ENCODE data around the gene FAM83C.
"Not testable (repeated sequence)": the region's sequence is repeated elsewhere in the genome, so short reads cannot be mapped to it uniquely, and the experiment has no call there.

GRCh38 chr20:35252598-35252997 is 39.6 kb downstream of the FAM83C start:
- TF ChIP-seq MYC (IDR thresholded peaks at IDR 0.05; ENCODE audit: insufficient read depth, insufficient read length, insufficient replicate concordance, low read length, severe bottlenecking); POLR2A (IDR thresholded peaks at IDR 0.05; ENCODE audit: low read depth, low read length); SP1 (IDR thresholded peaks at IDR 0.05; ENCODE audit: low read depth, low read length); CTCF (IDR thresholded peaks at IDR 0.05 in 2 of 3, conservative IDR thresholded peaks at IDR 0.05 in 1 of 3; ENCODE audit: control insufficient read depth in 2 of 3, extremely low read depth in 1 of 3, insufficient read depth in 1 of 3, low read depth in 3 of 3, low read length in 3 of 3); SREBF2 (IDR thresholded peaks at IDR 0.05; ENCODE audit: low read length); EZH2 (IDR thresholded peaks at IDR 0.05; ENCODE audit: borderline replicate concordance, control insufficient read depth, low read depth, low read length); HDGF (IDR thresholded peaks at IDR 0.05); SIN3A (IDR thresholded peaks at IDR 0.05; ENCODE audit: low read depth, low read length); ZSCAN29 (IDR thresholded peaks at IDR 0.05); GABPA (IDR thresholded peaks at IDR 0.05; ENCODE audit: low read depth); REST (IDR thresholded peaks at IDR 0.05; ENCODE audit: low read depth, low read length); TCF7 (IDR thresholded peaks at IDR 0.05; ENCODE audit: borderline replicate concordance); POLR2AphosphoS2 (IDR thresholded peaks at IDR 0.05; ENCODE audit: low read depth, low read length); E2F4 (IDR thresholded peaks at IDR 0.05; ENCODE audit: low read depth, low read length): not testable (repeated sequence)
